HepG2 (cell line): ENCODE measurements around the gene RXFP3.

ENCODE experiments used
- ATF6 ChIP-seq: sonication (generic); formaldehyde crosslinking; conservative IDR thresholded peaks from 2 replicates; pipeline ENCODE4 v1.4.0; 2020; ENCODE audit warnings: missing genetic modification reagents
- ATM ChIP-seq: fragments of 450-650 bp; IDR thresholded peaks from 2 replicates; pipeline ENCODE4 v1.7.1; 2017; ENCODE audit warnings: mild to moderate bottlenecking, borderline replicate concordance
- HDAC2 ChIP-seq: sonication (generic); formaldehyde crosslinking; IDR thresholded peaks from 2 replicates; pipeline ENCODE4 v1.4.0; 2020; ENCODE audit warnings: missing genetic modification reagents
- ZGPAT ChIP-seq: IDR thresholded peaks from 2 replicates; pipeline ENCODE4 v1.6.1; 2016; ENCODE audit warnings: mild to moderate bottlenecking

- TF ChIP-seq ATF6 (CRISPR knock-in tag) (no peak), HDAC2 (CRISPR knock-in tag) (no peak), ATM (no peak), ZGPAT (CRISPR knock-in tag) (no peak)
Observed at GRCh38 chr5:33985447-33985846, 49.3 kb downstream of the RXFP3 start.
